Stimulated activated CD4-positive, alpha-beta T cell treated with anti-CD3 and anti-CD28 coated beads, Interleukin-15, amount 100 ng/mL, for 1 hour (primary cell): Measurements from ENCODE around the gene SMS.

Experiments
- DNase-seq, 2 donors: peaks; one replicate each; pipeline ENCODE4 v3.0.0-alpha.2; 2020; ENCODE audit warnings: low read depth in 1 of 2, low spot score in 1 of 2

SMS gene

GRCh38 chrX:21940356-21940829 lies at the start of gene SMS:
TSS of gene SMS (plus strand) at chrX:21940709. CDS start at chrX:21940825, 116 bp downstream.
- peak; percentile 4 to 45 for DNase-seq

GRCh38 chrX:21905313-21905712 lies 35.2 kb upstream of the SMS start:
- DNase-seq: no peak

- DNase-seq: no peak
Measured at GRCh38 chrX:21905953-21906352, 34.6 kb upstream of the SMS start.

- DNase-seq: no peak
Measured at GRCh38 chrX:21907260-21907659, 33.2 kb upstream of the SMS start.

- DNase-seq: no peak
Measured at GRCh38 chrX:21911481-21911880, 29.0 kb upstream of the SMS start.

GRCh38 chrX:21912220-21912619 lies 28.3 kb upstream of the SMS start:
- DNase-seq: no peak

GRCh38 chrX:21912989-21913388 lies 27.5 kb upstream of the SMS start:
- no peak for DNase-seq

- no peak for DNase-seq
Measured at GRCh38 chrX:21926116-21926515, 14.4 kb upstream of the SMS start.

- no peak for DNase-seq
Measured at GRCh38 chrX:21926527-21927278, 13.8 kb upstream of the SMS start.

GRCh38 chrX:21929209-21929608 lies 11.3 kb upstream of the SMS start:
- DNase-seq: no peak

- no peak for DNase-seq
Measured at GRCh38 chrX:21930986-21931385, 9.5 kb upstream of the SMS start.

GRCh38 chrX:21932292-21933002 lies 8.1 kb upstream of the SMS start:
- DNase-seq: no peak

GRCh38 chrX:21933077-21933476 lies 7.4 kb upstream of the SMS start:
- DNase-seq: no peak

- no peak for DNase-seq
Measured at GRCh38 chrX:21934414-21934813, 6.1 kb upstream of the SMS start.

- no peak for DNase-seq
Measured at GRCh38 chrX:21939906-21940305, 603 bp upstream of the SMS start.

- DNase-seq: no peak
Measured at GRCh38 chrX:21943460-21944135, 3.1 kb downstream of the SMS start.

GRCh38 chrX:21944136-21944615 lies 3.7 kb downstream of the SMS start:
- DNase-seq: no peak

- DNase-seq: no peak
Measured at GRCh38 chrX:21946925-21947641, 6.6 kb downstream of the SMS start.

- DNase-seq: no peak
Measured at GRCh38 chrX:21947671-21948070, 7.2 kb downstream of the SMS start.

- no peak for DNase-seq
Measured at GRCh38 chrX:21948897-21949578, 8.5 kb downstream of the SMS start.

- no peak for DNase-seq
Measured at GRCh38 chrX:21949689-21950088, 9.2 kb downstream of the SMS start.
